Stimulated activated CD8-positive, alpha-beta memory T cell treated with anti-CD3 and anti-CD28 coated beads, Interleukin-4, amount 100 ng/mL, for 4 hours (primary cell): Measurements from ENCODE around the gene AOPEP.
"Not testable (repeated sequence)": the region's sequence is repeated elsewhere in the genome, so short reads cannot be mapped to it uniquely, and the experiment has no call there.

Experiments
- DNase-seq, 2 donors: peaks; one replicate each; pipeline ENCODE4 v3.0.0-alpha.2; 2020; ENCODE audit warnings: low read depth in 2 of 2, low spot score in 1 of 2

Gene AOPEP

GRCh38 chr9:94950579-94951323 lies 224.3 kb downstream of the AOPEP start:
- DNase-seq = no peak

- no peak for DNase-seq
Measured at GRCh38 chr9:94951324-94952135, 225.0 kb downstream of the AOPEP start.

DNA sequence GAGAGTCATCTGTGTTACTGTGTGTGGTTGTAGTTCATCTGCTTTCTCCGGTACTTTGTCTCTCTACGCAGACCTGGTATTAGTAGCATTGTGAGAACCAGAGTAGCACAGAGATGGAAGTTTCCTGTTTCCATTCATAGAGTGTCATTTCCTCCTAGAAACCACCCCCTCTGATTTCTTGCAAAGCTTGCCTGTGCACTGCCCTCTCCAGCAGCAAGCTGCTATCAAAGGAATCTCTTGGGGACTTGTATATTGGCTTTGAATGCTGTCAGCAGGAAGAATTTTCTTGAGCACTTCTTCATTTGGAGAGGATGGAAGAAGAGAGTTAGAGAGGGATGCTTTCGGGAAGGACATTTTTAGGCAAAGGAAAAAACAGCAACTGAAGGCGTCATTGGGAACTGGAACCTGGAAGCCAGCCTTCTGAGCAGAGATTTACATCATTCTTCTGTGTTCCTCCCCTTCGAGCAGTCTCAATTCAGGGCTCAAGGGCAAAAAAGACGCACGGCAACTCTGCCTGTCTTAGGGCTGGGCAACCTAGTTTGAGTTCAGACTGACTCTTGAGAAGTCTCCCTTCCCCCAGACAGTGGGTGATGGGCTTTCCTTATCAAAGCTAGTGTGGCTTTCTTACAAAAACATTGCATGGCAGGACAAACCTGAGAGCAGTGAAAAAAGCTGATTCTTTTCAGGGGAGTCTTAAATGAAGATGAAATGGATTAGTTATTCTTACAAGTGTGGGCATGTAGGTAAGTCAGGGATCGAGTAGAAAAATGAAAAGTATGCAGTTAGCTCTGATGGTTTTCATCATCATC lies 226.3 kb downstream of the AOPEP start:
- no peak for DNase-seq

- no peak for DNase-seq
Measured at GRCh38 chr9:94956731-94957130, 230.2 kb downstream of the AOPEP start.

- no peak for DNase-seq
Measured at GRCh38 chr9:94960964-94961363, 234.5 kb downstream of the AOPEP start.

DNA sequence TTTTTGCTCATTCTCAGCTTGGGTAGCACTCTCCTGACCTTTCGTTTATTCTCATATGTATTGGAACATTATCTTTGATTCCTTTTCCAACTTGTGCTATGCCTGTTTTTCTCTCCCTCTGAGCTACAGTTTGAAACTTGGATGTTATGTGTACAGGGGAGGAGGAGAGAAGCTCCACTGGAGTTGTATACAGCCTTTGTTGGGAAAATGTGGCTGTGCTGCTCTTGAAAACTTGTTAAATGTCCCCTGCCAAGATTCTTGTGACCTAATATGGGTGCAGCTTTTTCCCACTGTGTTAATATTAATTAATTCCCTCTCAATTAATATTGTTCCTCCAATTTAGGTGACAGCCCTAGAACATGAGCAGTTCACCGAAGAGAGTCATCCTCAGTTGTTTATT lies 235.4 kb downstream of the AOPEP start:
- DNase-seq = no peak

- not testable (repeated sequence) for DNase-seq
Measured at GRCh38 chr9:94965631-94966030, 239.1 kb downstream of the AOPEP start.

DNA sequence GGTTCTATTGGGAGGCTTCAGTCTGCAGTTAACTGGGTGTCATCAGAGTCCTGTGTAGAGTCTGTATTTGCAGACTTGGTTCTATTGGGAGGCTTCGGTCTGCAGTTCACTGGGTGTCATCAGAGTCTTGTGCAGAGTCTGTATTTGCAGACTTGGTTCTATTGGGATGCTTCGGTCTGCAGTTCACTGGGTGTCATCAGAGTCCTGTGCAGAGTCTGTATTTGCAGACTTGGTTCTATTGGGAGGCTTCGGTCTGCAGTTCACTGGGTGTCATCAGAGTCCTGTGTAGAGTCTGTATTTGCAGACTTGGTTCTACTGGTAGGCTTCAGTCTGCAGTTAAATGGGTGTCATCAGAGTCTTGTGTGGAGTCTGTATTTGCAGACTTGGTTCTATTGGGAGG lies 239.5 kb downstream of the AOPEP start:
- DNase-seq = not testable (repeated sequence)

GRCh38 chr9:94967482-94967881 lies 241.0 kb downstream of the AOPEP start:
- DNase-seq = no peak

- no peak for DNase-seq
Measured at GRCh38 chr9:94971378-94972131, 245.1 kb downstream of the AOPEP start.

- DNase-seq = no peak
Measured at GRCh38 chr9:94973451-94973941, 247.0 kb downstream of the AOPEP start.

- no peak for DNase-seq
Measured at GRCh38 chr9:94974154-94974879, 247.8 kb downstream of the AOPEP start.

DNA sequence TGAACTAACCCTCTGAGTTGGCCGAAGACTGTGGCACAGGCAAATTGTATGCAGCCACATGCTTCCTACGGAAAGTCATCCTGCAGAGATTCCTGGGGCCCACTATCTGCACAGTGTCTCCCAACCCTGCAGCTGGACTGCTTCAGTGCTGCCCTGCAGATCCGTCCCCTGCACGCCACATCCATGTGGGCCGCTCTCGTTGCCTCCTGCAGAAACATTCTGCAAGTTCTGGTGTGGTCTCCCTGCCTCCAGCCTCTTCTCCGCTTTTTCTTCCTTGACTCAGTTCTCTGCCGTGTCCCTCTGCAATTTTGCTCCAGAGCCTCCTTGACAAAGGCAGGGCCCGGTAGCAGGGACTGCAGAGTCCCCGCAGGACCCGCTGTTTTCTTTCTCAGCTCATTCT lies 249.0 kb downstream of the AOPEP start:
- no peak for DNase-seq

DNA sequence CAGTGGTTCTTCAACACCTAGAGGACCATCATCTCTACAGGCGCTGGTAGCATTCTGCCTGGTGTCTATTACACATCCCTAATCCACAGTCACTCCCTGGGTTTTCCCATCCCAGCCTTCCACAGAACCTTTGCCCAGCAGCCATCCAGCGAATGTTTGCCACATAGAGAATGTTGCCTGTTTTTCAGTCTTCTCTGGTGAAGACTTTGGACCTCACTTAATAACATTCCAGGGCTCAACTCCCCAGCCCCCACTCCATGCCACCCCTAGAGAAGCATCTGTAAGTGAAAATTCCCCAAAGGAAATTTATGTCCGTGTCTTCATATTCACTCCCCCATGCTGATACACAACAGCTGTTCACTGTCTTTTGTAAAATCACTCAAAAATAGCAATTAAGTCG lies 249.6 kb downstream of the AOPEP start:
- no peak for DNase-seq

DNA sequence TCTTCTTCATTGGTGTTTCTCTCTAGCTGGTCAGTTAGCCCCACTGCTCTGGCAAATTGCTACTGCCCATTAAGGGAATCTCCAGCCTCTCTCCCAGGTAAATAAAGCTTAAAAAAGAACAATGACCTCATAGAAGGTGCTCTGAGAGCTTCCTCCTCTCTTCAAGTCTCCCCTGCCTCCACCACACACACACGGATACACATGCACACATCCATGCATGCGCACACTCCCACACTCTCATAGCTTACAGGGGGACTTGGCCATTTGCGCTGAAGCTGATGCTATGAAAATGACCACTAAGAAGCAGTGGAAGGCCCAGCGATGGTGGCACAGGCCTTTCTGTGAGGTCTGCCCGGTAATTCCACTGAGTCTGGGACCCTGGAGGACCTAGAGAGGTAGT lies 250.9 kb downstream of the AOPEP start:
- no peak for DNase-seq

DNA sequence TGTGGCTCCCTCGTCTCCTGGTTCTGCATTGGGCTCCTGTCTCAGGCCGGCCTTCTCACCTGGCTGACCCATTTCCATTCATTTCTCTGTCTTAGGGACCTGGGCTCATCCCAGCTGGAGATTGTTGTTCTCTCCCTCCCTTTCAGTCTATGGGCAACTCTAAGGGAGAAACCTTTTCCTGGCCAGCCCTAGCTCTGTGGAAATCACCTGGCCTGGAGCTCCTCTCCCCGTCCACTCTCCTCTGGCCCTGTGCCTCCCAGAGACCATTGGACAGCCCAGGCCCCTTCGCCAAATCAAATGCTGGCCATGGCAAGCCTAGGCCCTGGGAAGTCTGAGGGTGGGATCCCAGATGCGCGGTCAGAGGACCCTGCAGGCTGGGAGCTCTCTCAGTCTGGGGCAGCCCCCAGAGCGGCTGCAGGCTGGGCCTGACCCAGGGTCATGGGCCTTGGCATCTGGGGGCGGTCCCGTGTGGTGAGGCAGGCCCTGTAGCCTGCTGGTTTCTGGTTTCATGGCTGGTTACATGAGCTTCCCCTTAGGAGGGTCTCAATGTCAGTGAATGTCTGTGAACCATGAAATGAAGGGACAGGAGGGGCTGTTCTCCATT lies 253.5 kb downstream of the AOPEP start:
- no peak for DNase-seq

DNA sequence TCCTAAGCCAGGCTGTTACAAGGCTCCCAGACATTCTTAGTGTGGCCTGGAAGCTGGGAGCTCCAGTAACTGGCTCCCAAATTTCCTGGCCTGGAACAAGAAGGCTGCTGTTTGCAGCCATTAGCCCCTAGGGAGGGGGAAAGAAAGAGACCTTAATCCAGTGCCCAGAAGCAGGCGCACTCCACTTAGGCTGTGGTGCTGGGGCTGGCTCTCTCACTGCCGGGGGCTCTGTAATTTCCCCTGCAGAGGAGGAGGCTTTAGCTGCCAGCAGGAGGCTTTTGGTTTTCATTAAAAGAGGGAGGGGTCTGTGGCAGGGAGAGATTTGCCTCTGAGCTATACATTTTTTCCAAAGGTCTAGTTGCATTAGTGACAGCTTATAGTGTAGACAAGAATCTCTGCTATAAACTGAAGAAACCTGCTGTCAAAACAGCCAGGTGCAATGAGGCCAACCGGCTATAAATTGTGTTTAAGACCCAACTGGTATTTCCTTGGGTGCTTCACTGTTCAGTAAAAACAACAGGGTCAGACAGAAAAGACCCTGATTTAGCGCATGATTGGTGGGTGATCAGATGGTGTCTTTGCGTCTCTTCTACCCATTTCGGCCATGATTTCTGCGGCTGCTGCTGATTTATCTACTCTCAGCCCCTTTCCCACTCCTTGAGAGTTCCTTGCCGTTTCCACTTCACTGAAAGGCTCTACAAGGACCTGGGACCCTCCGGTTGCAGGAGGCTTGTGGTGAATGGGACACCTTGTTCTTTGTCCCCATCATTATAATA lies 254.6 kb downstream of the AOPEP start:
- DNase-seq = no peak

GRCh38 chr9:94981723-94982090 lies 255.2 kb downstream of the AOPEP start:
- DNase-seq = no peak

DNA sequence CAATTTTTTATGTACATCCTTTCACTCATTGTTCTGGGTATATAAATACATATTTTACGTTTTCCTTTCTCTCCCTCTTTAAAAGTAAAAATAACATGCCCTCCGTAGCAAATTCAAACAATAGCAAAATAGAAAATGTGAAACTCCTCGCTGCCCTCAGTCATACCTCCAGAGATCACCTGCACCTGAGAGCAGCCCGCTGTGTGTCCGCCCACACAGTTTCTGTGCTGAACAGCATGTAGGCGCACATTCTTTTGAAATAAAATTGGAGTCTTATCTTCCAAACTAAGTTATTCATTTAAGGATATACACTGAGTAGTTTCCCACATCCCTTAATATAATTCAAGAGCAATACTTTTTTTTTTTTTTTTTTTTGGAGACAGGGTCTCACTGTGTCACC lies 255.7 kb downstream of the AOPEP start:
- no peak for DNase-seq
